Measurements from ENCODE around the gene CTRL.
A peak's percentile ranks its signal among the peaks of the same experiment; 100 is the strongest.
"Not testable (repeated sequence)": the region's sequence is repeated elsewhere in the genome, so short reads cannot be mapped to it uniquely, and the experiment has no call there.

The CTRL gene

GRCh38 chr16:67931712-67932461 is at the start of gene CTRL:
CTRL (minus strand) TSS chr16:67931862; CDS start chr16:67931852, 10 bp downstream.
- no peak for DNase-seq (ENCODE audit: low read depth in 1 of 2, low spot score in 1 of 2)

GRCh38 chr16:67979955-67980678 is 48.5 kb upstream of the CTRL start, which contains the start of gene DPEP3:
DPEP3 (minus strand) TSS chr16:67980499; CDS start chr16:67980380, 119 bp downstream.
- no peak for DNase-seq (ENCODE audit: low read depth in 1 of 2, low spot score in 1 of 2)

- DNase-seq (ENCODE audit: low read depth in 1 of 2, low spot score in 1 of 2), result no peak
These were observed 46.0 kb upstream of the CTRL start for GRCh38 chr16:67977469-67978227.

GRCh38 chr16:67977005-67977404 is 45.3 kb upstream of the CTRL start:
- no peak for DNase-seq (ENCODE audit: low read depth in 1 of 2, low spot score in 1 of 2)

- no peak for DNase-seq (ENCODE audit: low read depth in 1 of 2, low spot score in 1 of 2)
These were observed 44.5 kb upstream of the CTRL start for GRCh38 chr16:67976205-67976604.

GRCh38 chr16:67975321-67976105 is 43.9 kb upstream of the CTRL start:
- no peak for DNase-seq (ENCODE audit: low read depth in 1 of 2, low spot score in 1 of 2)

- DNase-seq (ENCODE audit: low read depth in 1 of 2, low spot score in 1 of 2), result not testable (repeated sequence)
These were observed 40.6 kb upstream of the CTRL start for GRCh38 chr16:67972285-67972684.

- DNase-seq (ENCODE audit: low read depth in 1 of 2, low spot score in 1 of 2), result no peak
These were observed 39.4 kb upstream of the CTRL start for GRCh38 chr16:67971111-67971510.

- DNase-seq (ENCODE audit: low read depth in 1 of 2, low spot score in 1 of 2), result no peak
These were observed 37.8 kb upstream of the CTRL start for GRCh38 chr16:67969254-67970039.

- peak; percentile 68 to 84 for DNase-seq (ENCODE audit: low read depth in 1 of 2, low spot score in 1 of 2)
These were observed 37.0 kb upstream of the CTRL start, which contains the start of gene SLC12A4 for GRCh38 chr16:67968400-67969253. SLC12A4 (minus strand) TSS chr16:67968637; CDS start chr16:67968553, 84 bp downstream.

- DNase-seq (ENCODE audit: low read depth in 1 of 2, low spot score in 1 of 2), result peak in 1 of 2 donors; percentile 12
These were observed 36.3 kb upstream of the CTRL start for GRCh38 chr16:67967958-67968399.

- DNase-seq (ENCODE audit: low read depth in 1 of 2, low spot score in 1 of 2), result no peak
These were observed 35.7 kb upstream of the CTRL start for GRCh38 chr16:67967183-67967957.

- no peak for DNase-seq (ENCODE audit: low read depth in 1 of 2, low spot score in 1 of 2)
These were observed 35.0 kb upstream of the CTRL start for GRCh38 chr16:67966549-67967182.

GRCh38 chr16:67965668-67966548 is 34.2 kb upstream of the CTRL start:
- DNase-seq (ENCODE audit: low read depth in 1 of 2, low spot score in 1 of 2), result no peak

- no peak for DNase-seq (ENCODE audit: low read depth in 1 of 2, low spot score in 1 of 2)
These were observed 32.9 kb upstream of the CTRL start for GRCh38 chr16:67964477-67965131.

- no peak for DNase-seq (ENCODE audit: low read depth in 1 of 2, low spot score in 1 of 2)
These were observed 32.1 kb upstream of the CTRL start for GRCh38 chr16:67963662-67964321.
